Endometrial microvascular endothelial cells (primary cell): ENCODE data around the gene NBL1. TPM values are rescaled to one million over a fixed set of nuclear protein-coding genes. Genes with fewer than 3 reads are reported as not detected.

Experiments
- in situ Hi-C: cut with HindIII; loops from 2 replicates; pipeline ENCODE4 v1.10.0; 2017; ENCODE audit warnings: low sequenced_read_pairs, low pct_unique_long_range_greater_than_20kb; ENCODE audit errors: inconsistent ontology term
- total RNA-seq: library from RNA; depleted of rRNA; stranded (reverse); fragments of >200 nt; gene quantifications from one replicate; pipeline ENCODE4 v1.2.3, GENCODE V29; 2015; ENCODE audit errors: inconsistent ontology term

NBL1 gene
- total RNA-seq, 1 donor from 2014 or later: 50.8 TPM

- in situ Hi-C loops: no loop called here
Observed at GRCh38 chr1:19683351-19683750, 39.2 kb downstream of the NBL1 start.

GRCh38 chr1:19684677-19685076, 40.6 kb downstream of the NBL1 start:
- in situ Hi-C loops: no loop called here

- in situ Hi-C loops: no loop called here
Observed at GRCh38 chr1:19685994-19686393, 41.9 kb downstream of the NBL1 start.

- in situ Hi-C loops: no loop called here
Observed at GRCh38 chr1:19687414-19687813, 43.3 kb downstream of the NBL1 start.

GRCh38 chr1:19688041-19688842, 44.1 kb downstream of the NBL1 start:
- in situ Hi-C loops: no loop called here

GRCh38 chr1:19689085-19689757, 45.1 kb downstream of the NBL1 start:
- in situ Hi-C loops: no loop called here

GRCh38 chr1:19689856-19690255, 45.7 kb downstream of the NBL1 start:
- in situ Hi-C loops: no loop called here

GRCh38 chr1:19690342-19690741, 46.2 kb downstream of the NBL1 start:
- in situ Hi-C loops: no loop called here

GRCh38 chr1:19694298-19694697, 50.2 kb downstream of the NBL1 start:
- in situ Hi-C loops: no loop called here

- in situ Hi-C loops: no loop called here
Observed at GRCh38 chr1:19695772-19696171, 51.7 kb downstream of the NBL1 start.

GRCh38 chr1:19696820-19697219, 52.7 kb downstream of the NBL1 start:
- in situ Hi-C loops: no loop called here

GRCh38 chr1:19698181-19698580, 54.1 kb downstream of the NBL1 start:
- in situ Hi-C loops: no loop called here

- in situ Hi-C loops: no loop called here
Observed at GRCh38 chr1:19700079-19700777, 56.1 kb downstream of the NBL1 start.

GRCh38 chr1:19703280-19703679, 59.2 kb downstream of the NBL1 start:
- in situ Hi-C loops: no loop called here

GRCh38 chr1:19704247-19705113, 60.4 kb downstream of the NBL1 start:
- in situ Hi-C loops: no loop called here

GRCh38 chr1:19705464-19705863, 61.4 kb downstream of the NBL1 start:
- in situ Hi-C loops: no loop called here

- in situ Hi-C loops: no loop called here
Observed at GRCh38 chr1:19706136-19706535, 62.0 kb downstream of the NBL1 start.
